SK-N-SH treated with all-trans-retinoic acid at 6 μM for 48 hours (cell line): ENCODE results near the gene AKAP8.

Source experiments
- BACH2 ChIP-seq: fragments of 250-450 bp; sonication (Bioruptor Pico); IDR thresholded peaks from 2 replicates; pipeline ENCODE4 v1.9.0; 2021; ENCODE audit warnings: mild to moderate bottlenecking, borderline replicate concordance
- TOX ChIP-seq: fragments of 250-450 bp; sonication (Bioruptor Pico); IDR thresholded peaks from 2 replicates; pipeline ENCODE4 v1.8.0; 2021; ENCODE audit warnings: mild to moderate bottlenecking, moderate library complexity, borderline replicate concordance
- TF ChIP-seq, protein P1 (sequence below): fragments of 250-450 bp; sonication (Bioruptor Pico); IDR thresholded peaks from 2 replicates; pipeline ENCODE4 v1.8.0; 2020; ENCODE audit warnings: mild to moderate bottlenecking, moderate library complexity, borderline replicate concordance

- TF ChIP-seq BACH2 (no peak), TOX (CRISPR knock-in tag) (no peak)
- TF ChIP-seq, protein P1, sequence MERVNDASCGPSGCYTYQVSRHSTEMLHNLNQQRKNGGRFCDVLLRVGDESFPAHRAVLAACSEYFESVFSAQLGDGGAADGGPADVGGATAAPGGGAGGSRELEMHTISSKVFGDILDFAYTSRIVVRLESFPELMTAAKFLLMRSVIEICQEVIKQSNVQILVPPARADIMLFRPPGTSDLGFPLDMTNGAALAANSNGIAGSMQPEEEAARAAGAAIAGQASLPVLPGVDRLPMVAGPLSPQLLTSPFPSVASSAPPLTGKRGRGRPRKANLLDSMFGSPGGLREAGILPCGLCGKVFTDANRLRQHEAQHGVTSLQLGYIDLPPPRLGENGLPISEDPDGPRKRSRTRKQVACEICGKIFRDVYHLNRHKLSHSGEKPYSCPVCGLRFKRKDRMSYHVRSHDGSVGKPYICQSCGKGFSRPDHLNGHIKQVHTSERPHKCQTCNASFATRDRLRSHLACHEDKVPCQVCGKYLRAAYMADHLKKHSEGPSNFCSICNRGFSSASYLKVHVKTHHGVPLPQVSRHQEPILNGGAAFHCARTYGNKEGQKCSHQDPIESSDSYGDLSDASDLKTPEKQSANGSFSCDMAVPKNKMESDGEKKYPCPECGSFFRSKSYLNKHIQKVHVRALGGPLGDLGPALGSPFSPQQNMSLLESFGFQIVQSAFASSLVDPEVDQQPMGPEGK (CRISPR knock-in tag) = no peak
Observed at GRCh38 chr19:15426485-15427349, 47.1 kb upstream of the AKAP8 start.
